Activated naive CD4-positive, alpha-beta T cell treated with anti-CD3 and anti-CD28 coated beads for 36 hours (primary cell): ENCODE results near the gene CHRNA9. TPM values are rescaled to one million over a fixed set of nuclear protein-coding genes. Genes with fewer than 3 reads are reported as not detected.

Experiments used
- CTCF ChIA-PET: fragments of 350-600 bp; sonication (Branson Sonifier 250); formaldehyde crosslinking; loops from one replicate; lab custom pipeline; 2021; ENCODE audit warnings: antibody characterized with exemption; lab: Charles Lee
- DNase-seq: peaks from one replicate; pipeline ENCODE4 v3.0.0-alpha.2; 2020
- H3K27ac Mint-ChIP-seq: one replicate; pipeline ENCODE4 v1.8.0; 2021; ENCODE audit warnings: mild to moderate bottlenecking, mixed read lengths
- H3K27me3 Mint-ChIP-seq: one replicate; pipeline ENCODE4 v1.8.0; 2021; ENCODE audit warnings: low read depth, mixed read lengths
- H3K36me3 Mint-ChIP-seq: one replicate; pipeline ENCODE4 v1.8.0; 2021; ENCODE audit warnings: low read depth, mixed read lengths
- H3K4me1 Mint-ChIP-seq: one replicate; pipeline ENCODE4 v1.8.0; 2021; ENCODE audit warnings: low read depth, mixed read lengths
- H3K4me3 Mint-ChIP-seq: one replicate; pipeline ENCODE4 v1.8.0; 2021; ENCODE audit warnings: mild to moderate bottlenecking, moderate library complexity, mixed read lengths
- H3K9me3 Mint-ChIP-seq: one replicate; pipeline ENCODE4 v1.8.0; 2021; ENCODE audit warnings: mixed read lengths
- intact Hi-C: fragments of 100-400 bp; cut with micrococcal nuclease; formaldehyde crosslinking; loops from one replicate; pipeline ENCODE4 v1.15.1; 2023
- total RNA-seq, 2 experiments: library from RNA; stranded (reverse); gene quantifications; one replicate each; pipeline ENCODE4 v1.2.3, GENCODE V29; 2021

The CHRNA9 gene
- total RNA-seq, 2 experiments from 2014 or later = not detected

- Mint-ChIP-seq H3K9me3 (no peaks in the 10 kb centered on the region), H3K4me3 (no peak overlapping the region), H3K36me3 (no peaks in the 10 kb centered on the region), H3K4me1 (no peaks in the 10 kb centered on the region), H3K27ac (no peak overlapping the region), H3K27me3 (no peaks in the 10 kb centered on the region)
- DNase-seq = no peak
- CTCF ChIA-PET = interaction anchor here (0.6 kb wide), 1 partner anchor 501 kb away, joined by 3 read pairs; no protein-coding TSS in a partner anchor
- intact Hi-C loops = no loop called here
Measured at GRCh38 chr4:40395908-40396793, 61.0 kb downstream of the CHRNA9 start.

GRCh38 chr4:40399578-40399977, 64.4 kb downstream of the CHRNA9 start:
- no peak for DNase-seq
- Mint-ChIP-seq H3K36me3 (no peaks in the 10 kb centered on the region), H3K9me3 (no peaks in the 10 kb centered on the region), H3K4me3 (no peak overlapping the region), H3K27me3 (no peaks in the 10 kb centered on the region), H3K27ac (no peak overlapping the region), H3K4me1 (no peaks in the 10 kb centered on the region)
- intact Hi-C loops = no loop called here
- CTCF ChIA-PET = interaction anchor here (0.6 kb wide), 1 partner anchor 362 kb away, joined by 3 read pairs; no protein-coding TSS in a partner anchor

- no peak for DNase-seq
- intact Hi-C loops = no loop called here
- CTCF ChIA-PET = no interaction called here
- Mint-ChIP-seq H3K4me3 (no peak overlapping the region), H3K27me3 (no peaks in the 10 kb centered on the region), H3K36me3 (no peaks in the 10 kb centered on the region), H3K27ac (no peak overlapping the region), H3K4me1 (no peaks in the 10 kb centered on the region), H3K9me3 (peaks cover 2% of the 10 kb centered on the region)
Measured at GRCh38 chr4:40401096-40401495, 66.0 kb downstream of the CHRNA9 start.

- CTCF ChIA-PET = interaction anchor here (0.6 kb wide), 1 partner anchor 1621 kb away, joined by 5 read pairs; no protein-coding TSS in a partner anchor
- Mint-ChIP-seq H3K27ac (no peak overlapping the region), H3K4me1 (no peaks in the 10 kb centered on the region), H3K27me3 (no peaks in the 10 kb centered on the region), H3K36me3 (no peaks in the 10 kb centered on the region), H3K9me3 (peaks cover 2% of the 10 kb centered on the region), H3K4me3 (no peak overlapping the region)
- intact Hi-C loops = no loop called here
- no peak for DNase-seq
Measured at GRCh38 chr4:40401631-40402030, 66.5 kb downstream of the CHRNA9 start.

- intact Hi-C loops = no loop called here
- Mint-ChIP-seq H3K4me3 (no peak overlapping the region), H3K9me3 (peaks cover 8% of the 10 kb centered on the region), H3K27ac (no peak overlapping the region), H3K36me3 (peaks cover under 1% of the 10 kb centered on the region), H3K27me3 (no peaks in the 10 kb centered on the region), H3K4me1 (no peaks in the 10 kb centered on the region)
- CTCF ChIA-PET = no interaction called here
- no peak for DNase-seq
Measured at GRCh38 chr4:40402556-40402955, 67.4 kb downstream of the CHRNA9 start.

- CTCF ChIA-PET = no interaction called here
- H3K27me3 Mint-ChIP-seq = no peaks in the 10 kb centered on the region
Measured at GRCh38 chr4:40403081-40403480, 67.9 kb downstream of the CHRNA9 start.

More at GRCh38 chr4:40403081-40403480, 67.9 kb downstream of the CHRNA9 start:
- no peak overlapping the region for H3K27ac Mint-ChIP-seq
- H3K9me3 Mint-ChIP-seq = peaks cover 11% of the 10 kb centered on the region
- no peak overlapping the region for H3K4me3 Mint-ChIP-seq
- peaks cover 4% of the 10 kb centered on the region for H3K36me3 Mint-ChIP-seq
- intact Hi-C loops = no loop called here
- no peaks in the 10 kb centered on the region for H3K4me1 Mint-ChIP-seq
- DNase-seq = no peak

Other genes starting within 250 kb of the CHRNA9 start
- gene RHOH, start 138.3 kb upstream of the CHRNA9 start, total RNA-seq = 10 to 100 TPM; 87.5 to 92.7 TPM